GM12878 (cell line): ENCODE data around the gene MFSD1. TPM values are rescaled to one million over a fixed set of nuclear protein-coding genes. Genes with fewer than 3 reads are reported as not detected.

Experiments
- ATAC-seq: fragments of 200-7000 bp; cut with Tn5 transposase; 3 replicates; pipeline ENCODE4 v1.9.1; 2020; ENCODE audit warnings: mild to moderate bottlenecking, moderate library complexity
- BruUV-seq: library from RNA; stranded (reverse); fragments of 400-500 nt; replicated peaks from 2 replicates; lab custom pipeline; 2021; lab: Mats Ljungman, UMichigan
- CTCF ChIA-PET: fragments of 300-600 bp; sonication (Branson Sonifier 250); formaldehyde crosslinking; extraction: SDS; loops from one replicate; lab custom pipeline; 2021; ENCODE audit warnings: inconsistent platforms; lab: Yijun Ruan, JAX
- POLR2A ChIA-PET: fragments of 350-600 bp; formaldehyde crosslinking; extraction: SDS; loops from one replicate; lab custom pipeline; 2021; ENCODE audit warnings: inconsistent platforms; lab: Charles Lee
- RAD21 ChIA-PET: fragments of 300-600 bp; sonication (Branson Sonifier 250); formaldehyde crosslinking; loops from one replicate; lab custom pipeline; 2023; ENCODE audit warnings: antibody characterized with exemption; ENCODE audit not compliant: unreplicated experiment; lab: Charles Lee
- SMC1A ChIA-PET: fragments of 300-600 bp; sonication (Branson Sonifier 250); formaldehyde crosslinking; loops from one replicate; lab custom pipeline; 2023; ENCODE audit not compliant: unreplicated experiment, uncharacterized antibody; lab: Charles Lee
- DNase-seq: peaks from one replicate; pipeline ENCODE4 v3.0.0-alpha.2; 2011; ENCODE audit warnings: low read depth, low spot score
- FAIRE-seq: peaks from 3 replicates; lab custom pipeline; 2011; peaks lifted over from hg19 to GRCh38; lab: Jason Lieb, UNC
- H2AFZ ChIP-seq: 2 replicates; pipeline ENCODE4 v1.6.0; 2011; ENCODE audit warnings: low read depth, low read length, control low read depth; ENCODE audit not compliant: control insufficient read depth
- H3K27ac ChIP-seq: 2 replicates; pipeline ENCODE4 v1.5.1; 2011; ENCODE audit warnings: control low read depth; ENCODE audit not compliant: control insufficient read depth, insufficient read depth
- H3K27me3 ChIP-seq, 2 experiments: replicated peaks in 1 of 2; 2 replicates each; pipeline versions ENCODE4 v1.6.0 to v1.6.1; 2011; ENCODE audit warnings: low read length in 1 of 2; ENCODE audit not compliant: control insufficient read depth in 2 of 2, insufficient read depth in 2 of 2
- H3K36me3 ChIP-seq, 2 experiments: 2 replicates each; pipeline ENCODE4 v1.5.1; 2011; ENCODE audit warnings: low read length in 1 of 2; ENCODE audit not compliant: control insufficient read depth in 2 of 2, insufficient read depth in 2 of 2
- H3K4me1 ChIP-seq: 2 replicates; pipeline ENCODE4 v1.6.1; 2011; ENCODE audit warnings: mild to moderate bottlenecking, low read length, moderate library complexity, mixed read lengths; ENCODE audit not compliant: control insufficient read depth, insufficient read depth
- H3K4me2 ChIP-seq: 2 replicates; pipeline ENCODE4 v1.6.0; 2011; ENCODE audit warnings: control low read depth; ENCODE audit not compliant: control insufficient read depth, insufficient read depth
- H3K4me3 ChIP-seq: fragments of 200-600 bp; sonication (generic); 2 replicates; pipeline ENCODE4 v1.5.1; 2016
- H3K79me2 ChIP-seq: 2 replicates; pipeline ENCODE4 v1.6.0; 2011; ENCODE audit warnings: low read length; ENCODE audit not compliant: control insufficient read depth, insufficient read depth
- H3K9ac ChIP-seq: 2 replicates; pipeline ENCODE4 v1.8.0; 2011; ENCODE audit warnings: low read length, control low read depth, mixed read lengths; ENCODE audit not compliant: control insufficient read depth, insufficient read depth
- H3K9me3 ChIP-seq: replicated peaks from 3 replicates; pipeline ENCODE4 v1.5.1; 2011; ENCODE audit warnings: mild to moderate bottlenecking, low read length; ENCODE audit not compliant: control insufficient read depth, insufficient read depth
- H4K20me1 ChIP-seq: 2 replicates; pipeline ENCODE4 v1.6.0; 2011; ENCODE audit not compliant: control insufficient read depth, insufficient read depth
- CBX3 ChIP-seq: fragments of 200-600 bp; sonication (generic); IDR thresholded peaks from 2 replicates; pipeline ENCODE4 v1.6.1; 2016; ENCODE audit warnings: low read depth, borderline replicate concordance
- CEBPB ChIP-seq, 2 experiments: fragments of 150-350 bp in 1 of 2; IDR thresholded peaks; 2 replicates each; pipeline ENCODE4 v1.6.1; 2012 to 2014; ENCODE audit warnings: low read depth in 2 of 2, low read length in 2 of 2, borderline replicate concordance in 1 of 2, inconsistent platforms in 1 of 2
- CHD1 ChIP-seq: IDR thresholded peaks from 2 replicates; pipeline ENCODE4 v1.6.1; 2012; ENCODE audit warnings: low read depth, low read length, improper control_type of control experiment
- FOXK2 ChIP-seq: fragments of 450-650 bp; IDR thresholded peaks from 2 replicates; pipeline ENCODE4 v1.6.1; 2017; ENCODE audit warnings: mild to moderate bottlenecking, moderate library complexity
- RELA ChIP-seq: fragments of 450-650 bp; IDR thresholded peaks from 2 replicates; pipeline ENCODE4 v1.8.0; 2014; ENCODE audit warnings: borderline replicate concordance; ENCODE audit not compliant: partially characterized antibody
- SIX5 ChIP-seq: IDR thresholded peaks from 2 replicates; pipeline ENCODE4 v1.6.1; 2011; ENCODE audit warnings: mild to moderate bottlenecking, low read depth, low read length, moderate library complexity; ENCODE audit not compliant: severe bottlenecking
- SREBF1 ChIP-seq: IDR thresholded peaks from 2 replicates; pipeline ENCODE4 v1.6.1; 2012; ENCODE audit warnings: mild to moderate bottlenecking, low read length
- SREBF2 ChIP-seq: IDR thresholded peaks from 2 replicates; pipeline ENCODE4 v1.6.1; 2012; ENCODE audit warnings: mild to moderate bottlenecking, low read length
- ZNF217 ChIP-seq: fragments of 450-650 bp; IDR thresholded peaks from 2 replicates; pipeline ENCODE4 v1.6.1; 2017; ENCODE audit warnings: antibody characterized with exemption, mild to moderate bottlenecking
- WGBS: methylation state at CpG from one replicate; pipeline ENCODE4 v1.1.6; 2016; ENCODE audit warnings: low lambda C conversion rate; ENCODE audit not compliant: insufficient replicate concordance, insufficient coverage; ENCODE audit errors: missing lambda C conversion rate; 5-methylcytosine and 5-hydroxymethylcytosine counted together
- in situ Hi-C: fragments of 300-500 bp; cut with MboI; formaldehyde crosslinking; loops from 9 replicates; pipeline ENCODE4 v1.14.3; 2018; ENCODE audit warnings: mixed read lengths
- intact Hi-C: fragments of 100-400 bp; cut with micrococcal nuclease; formaldehyde crosslinking; loops from one replicate; pipeline ENCODE4 v1.14.2; 2022; ENCODE audit not compliant: unreplicated experiment
- polyA plus RNA-seq, 11 experiments: library from polyadenylated mRNA; depleted of rRNA in 4 of 11; unstranded in 6 of 11; stranded (reverse) in 5 of 11; fragments of >200 nt; fragmentation: Nextera tagmentation in 4 of 11; fragmentation: Illumina TruSeq in 1 of 11; extraction: Ambion mirVana in 4 of 11; extraction: Trizol in 1 of 11; gene quantifications; 1 replicate in 1 of 11; 2 replicates in 10 of 11; pipeline versions ENCODE4 v1.2.1 to v1.2.3, GENCODE V29; 2011 to 2016; ENCODE audit warnings: inconsistent platforms in 2 of 11, missing spikeins in 2 of 11, low read depth in 1 of 11
- total RNA-seq, 4 experiments: library from RNA; depleted of rRNA in 3 of 4; stranded (reverse); fragments of >200 nt in 3 of 4; fragmentation: Illumina TruSeq in 1 of 4; extraction: Trizol in 1 of 4; gene quantifications; 2 replicates each; pipeline versions ENCODE4 v1.2.1 to v1.2.3, GENCODE V29; 2013 to 2021
- TF ChIP-seq, protein P1 (sequence below): fragments of 450-650 bp; IDR thresholded peaks from 2 replicates; pipeline ENCODE4 v1.6.1; 2018; ENCODE audit warnings: borderline replicate concordance, mild to moderate bottlenecking; ENCODE audit not compliant: partially characterized antibody
- TF ChIP-seq, protein P2 (sequence below): fragments of 150-350 bp; IDR thresholded peaks from 2 replicates; pipeline ENCODE4 v1.6.1; 2014; ENCODE audit warnings: mild to moderate bottlenecking, low read depth, low read length

Gene MFSD1
- total and polyA plus RNA-seq, 10 of the 15 experiments (the other 5 are each of a cell fraction or from before 2014, with no cell fraction given), result 7.3 to 41.7 (median 28.6) TPM

DNA sequence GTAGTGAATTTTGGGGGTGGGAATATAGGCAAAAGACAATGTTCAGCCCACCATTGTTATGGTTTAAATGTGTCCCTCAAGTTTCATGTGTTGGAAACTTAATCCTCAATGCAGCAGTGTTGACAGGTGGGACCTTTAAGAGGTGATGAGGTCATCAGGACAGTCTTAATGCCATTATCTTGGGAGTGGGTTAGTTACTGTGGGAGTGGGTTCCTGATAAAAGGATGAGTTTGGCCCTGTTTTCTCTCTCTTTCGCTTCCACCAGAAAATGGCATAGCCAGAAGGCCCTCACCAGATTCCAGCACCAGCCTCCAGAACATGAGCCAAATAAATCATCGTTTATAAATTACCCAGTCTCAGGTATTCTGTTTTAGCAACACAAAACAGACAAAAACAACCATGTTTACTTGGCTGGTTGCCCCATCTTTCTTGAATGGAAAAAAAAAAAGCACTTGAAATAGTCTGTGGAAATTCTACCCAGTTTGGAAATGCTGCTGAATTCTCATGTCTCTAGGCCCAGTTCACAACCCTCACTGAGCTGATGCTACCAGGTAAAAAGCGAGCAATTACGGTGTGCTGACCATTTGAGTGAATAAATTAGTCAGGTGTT is 31.0 kb upstream of the MFSD1 start:
- in situ Hi-C loops, result no loop called here
- no peak overlapping the region for H3K4me2 ChIP-seq
- ChIA-PET POLR2A (no interaction called here), RAD21 (interaction anchor here (1.0 kb wide), 1 partner anchor 117 kb away, joined by 3 read pairs; no protein-coding TSS in a partner anchor)
- 69% methylated on average over 4 of the region's 4 CpGs for WGBS
- H3K4me3 ChIP-seq, result no peak overlapping the region
- TF ChIP-seq SIX5 (no peak), ZNF217 (no peak), CEBPB (IDR thresholded peaks at IDR 0.05; ENCODE audit: borderline replicate concordance in 1 of 2, low read depth in 2 of 2, low read length in 2 of 2) (no peak), CHD1 (no peak), SREBF1 (no peak), CBX3 (no peak), RELA (no peak), FOXK2 (no peak), SREBF2 (no peak)
- TF ChIP-seq, protein P1, sequence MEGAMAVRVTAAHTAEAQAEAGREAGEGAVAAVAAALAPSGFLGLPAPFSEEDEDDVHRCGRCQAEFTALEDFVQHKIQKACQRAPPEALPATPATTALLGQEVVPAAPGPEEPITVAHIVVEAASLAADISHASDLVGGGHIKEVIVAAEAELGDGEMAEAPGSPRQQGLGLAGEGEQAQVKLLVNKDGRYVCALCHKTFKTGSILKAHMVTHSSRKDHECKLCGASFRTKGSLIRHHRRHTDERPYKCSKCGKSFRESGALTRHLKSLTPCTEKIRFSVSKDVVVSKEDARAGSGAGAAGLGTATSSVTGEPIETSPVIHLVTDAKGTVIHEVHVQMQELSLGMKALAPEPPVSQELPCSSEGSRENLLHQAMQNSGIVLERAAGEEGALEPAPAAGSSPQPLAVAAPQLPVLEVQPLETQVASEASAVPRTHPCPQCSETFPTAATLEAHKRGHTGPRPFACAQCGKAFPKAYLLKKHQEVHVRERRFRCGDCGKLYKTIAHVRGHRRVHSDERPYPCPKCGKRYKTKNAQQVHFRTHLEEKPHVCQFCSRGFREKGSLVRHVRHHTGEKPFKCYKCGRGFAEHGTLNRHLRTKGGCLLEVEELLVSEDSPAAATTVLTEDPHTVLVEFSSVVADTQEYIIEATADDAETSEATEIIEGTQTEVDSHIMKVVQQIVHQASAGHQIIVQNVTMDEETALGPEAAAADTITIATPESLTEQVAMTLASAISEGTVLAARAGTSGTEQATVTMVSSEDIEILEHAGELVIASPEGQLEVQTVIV, result no peak
- TF ChIP-seq, protein P2, sequence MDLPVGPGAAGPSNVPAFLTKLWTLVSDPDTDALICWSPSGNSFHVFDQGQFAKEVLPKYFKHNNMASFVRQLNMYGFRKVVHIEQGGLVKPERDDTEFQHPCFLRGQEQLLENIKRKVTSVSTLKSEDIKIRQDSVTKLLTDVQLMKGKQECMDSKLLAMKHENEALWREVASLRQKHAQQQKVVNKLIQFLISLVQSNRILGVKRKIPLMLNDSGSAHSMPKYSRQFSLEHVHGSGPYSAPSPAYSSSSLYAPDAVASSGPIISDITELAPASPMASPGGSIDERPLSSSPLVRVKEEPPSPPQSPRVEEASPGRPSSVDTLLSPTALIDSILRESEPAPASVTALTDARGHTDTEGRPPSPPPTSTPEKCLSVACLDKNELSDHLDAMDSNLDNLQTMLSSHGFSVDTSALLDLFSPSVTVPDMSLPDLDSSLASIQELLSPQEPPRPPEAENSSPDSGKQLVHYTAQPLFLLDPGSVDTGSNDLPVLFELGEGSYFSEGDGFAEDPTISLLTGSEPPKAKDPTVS, result no peak
- TF ChIP-seq, all 136 proteins: peak for 0
- no peak for ATAC-seq
- no peak overlapping the region for H2AFZ ChIP-seq
- intact Hi-C loops, result no loop called here
- FAIRE-seq, result no peak
- no peaks in the 10 kb centered on the region for H4K20me1 ChIP-seq
- H3K79me2 ChIP-seq, result no peaks in the 10 kb centered on the region
- SMC1A ChIA-PET, result interaction anchor here (0.7 kb wide), 1 partner anchor 13 kb away, joined by 3 read pairs; no protein-coding TSS in a partner anchor
- no peak overlapping the region for H3K27ac ChIP-seq
- no peaks in the 10 kb centered on the region for H3K9me3 ChIP-seq
- CTCF ChIA-PET, result no interaction called here
- BruUV-seq, result no TSS peak
- no peak for DNase-seq
- H3K9ac ChIP-seq, result no peak overlapping the region
- H3K4me1 ChIP-seq, result no peaks in the 10 kb centered on the region
- H3K36me3 ChIP-seq, result no peaks in the 10 kb centered on the region
- no peaks in the 10 kb centered on the region for H3K27me3 ChIP-seq
